GM23338 (cell line): ENCODE measurements around the gene ZSCAN21. TPM values are rescaled to one million over a fixed set of nuclear protein-coding genes. Genes with fewer than 3 reads are reported as not detected.

ENCODE experiments used
- ATAC-seq: fragments of 200-7000 bp; cut with Tn5 transposase; 3 replicates; pipeline ENCODE4 v1.9.1; 2020
- DNase-seq: peaks from one replicate; pipeline ENCODE4 v3.0.0-alpha.2; 2015; ENCODE audit warnings: low spot score
- H2AFZ ChIP-seq: fragments of 200-600 bp; sonication (generic); 2 replicates; pipeline ENCODE4 v1.8.0; 2016; ENCODE audit warnings: antibody characterized with exemption, mild to moderate bottlenecking, moderate library complexity
- H3F3A ChIP-seq: fragments of 200-600 bp; sonication (generic); replicated peaks from 2 replicates; pipeline ENCODE4 v1.8.0; 2017; ENCODE audit warnings: antibody characterized with exemption, mixed run types, low read depth
- H3K27ac ChIP-seq: fragments of 200-600 bp; sonication (generic); 2 replicates; pipeline ENCODE4 v1.6.1; 2016; ENCODE audit warnings: low read depth
- H3K27me3 ChIP-seq: fragments of 200-600 bp; sonication (generic); 2 replicates; pipeline ENCODE4 v1.8.0; 2016; ENCODE audit warnings: mild to moderate bottlenecking, mixed run types, moderate library complexity; ENCODE audit not compliant: insufficient read depth
- H3K36me3 ChIP-seq: fragments of 200-600 bp; sonication (generic); 2 replicates; pipeline ENCODE4 v1.8.0; 2016; ENCODE audit warnings: mild to moderate bottlenecking; ENCODE audit not compliant: insufficient read depth
- H3K4me1 ChIP-seq: fragments of 200-600 bp; sonication (generic); 2 replicates; pipeline ENCODE4 v1.8.0; 2016; ENCODE audit warnings: mild to moderate bottlenecking, moderate library complexity; ENCODE audit not compliant: insufficient read depth
- H3K4me2 ChIP-seq: fragments of 200-600 bp; sonication (generic); 2 replicates; pipeline ENCODE4 v1.7.1; 2017; ENCODE audit warnings: mixed run types
- H3K4me3 ChIP-seq: fragments of 200-600 bp; sonication (generic); 2 replicates; pipeline ENCODE4 v1.6.1; 2016; ENCODE audit warnings: mixed run types
- H3K79me2 ChIP-seq: fragments of 200-600 bp; sonication (generic); replicated peaks from 2 replicates; pipeline ENCODE4 v1.8.0; 2017; ENCODE audit warnings: mild to moderate bottlenecking; ENCODE audit not compliant: insufficient read depth
- H3K9me2 ChIP-seq: fragments of 200-600 bp; sonication (generic); 2 replicates; pipeline ENCODE4 v1.8.0; 2017; ENCODE audit not compliant: insufficient read depth
- H4K20me1 ChIP-seq: fragments of 200-600 bp; sonication (generic); replicated peaks from 2 replicates; pipeline ENCODE4 v1.8.0; 2017; ENCODE audit warnings: mild to moderate bottlenecking; ENCODE audit not compliant: insufficient read depth
- H3K27ac Mint-ChIP-seq: 2 replicates; pipeline ENCODE4 v1.8.0; 2020; ENCODE audit warnings: inconsistent platforms, mild to moderate bottlenecking, moderate library complexity, mixed read lengths
- H3K27me3 Mint-ChIP-seq: 3 replicates; pipeline ENCODE4 v1.8.0; 2022; ENCODE audit warnings: low read depth, mild to moderate bottlenecking, moderate library complexity, mixed read lengths, inconsistent platforms; ENCODE audit not compliant: insufficient read depth, poor library complexity
- H3K36me3 Mint-ChIP-seq: 3 replicates; pipeline ENCODE4 v1.8.0; 2021; ENCODE audit warnings: low read depth, mild to moderate bottlenecking, inconsistent platforms, moderate library complexity, mixed read lengths
- H3K4me1 Mint-ChIP-seq: 3 replicates; pipeline ENCODE4 v1.8.0; 2020; ENCODE audit warnings: mild to moderate bottlenecking, inconsistent platforms, mixed read lengths
- H3K4me3 Mint-ChIP-seq: 3 replicates; pipeline ENCODE4 v1.8.0; 2021; ENCODE audit warnings: moderate library complexity, mild to moderate bottlenecking, inconsistent platforms, mixed read lengths
- H3K9me3 Mint-ChIP-seq: 3 replicates; pipeline ENCODE4 v1.8.0; 2020; ENCODE audit warnings: moderate library complexity, mild to moderate bottlenecking, inconsistent platforms, mixed read lengths
- CREB1 ChIP-seq: fragments of 250-450 bp; sonication (Bioruptor Pico); IDR thresholded peaks from 2 replicates; pipeline ENCODE4 v1.5.0; 2020; ENCODE audit warnings: low read depth, mild to moderate bottlenecking, moderate library complexity
- EZH2phosphoT487 ChIP-seq: fragments of 200-600 bp; sonication (generic); IDR thresholded peaks from one replicate; pipeline ENCODE4 v1.8.1; 2018; ENCODE audit warnings: antibody characterized with exemption; ENCODE audit not compliant: unreplicated experiment
- JUNB ChIP-seq: IDR thresholded peaks from one replicate; pipeline ENCODE4 v1.6.1; 2016; ENCODE audit warnings: antibody characterized with exemption; ENCODE audit not compliant: unreplicated experiment
- NANOG ChIP-seq: IDR thresholded peaks from 2 replicates; pipeline ENCODE4 v1.6.1; 2016; ENCODE audit warnings: antibody characterized with exemption, borderline replicate concordance
- POLR2AphosphoS5 ChIP-seq: IDR thresholded peaks from 2 replicates; pipeline ENCODE4 v1.6.1; 2016; ENCODE audit warnings: antibody characterized with exemption, low read depth
- ZNF114 ChIP-seq: fragments of 250-450 bp; sonication (Bioruptor Pico); IDR thresholded peaks from 2 replicates; pipeline ENCODE4 v1.5.0; 2020; ENCODE audit warnings: mild to moderate bottlenecking, moderate library complexity
- polyA plus RNA-seq: library from polyadenylated mRNA; unstranded; fragments of >200 nt; fragmentation: Nextera tagmentation; extraction: Ambion mirVana; gene quantifications from 2 replicates; pipeline ENCODE4 v1.2.1, GENCODE V29; 2016
- total RNA-seq: library from RNA; depleted of rRNA; stranded (reverse); fragments of >200 nt; shearing (Covaris generic); gene quantifications from 2 replicates; pipeline ENCODE4 v1.2.3, GENCODE V29; 2014
- TF ChIP-seq, protein P1 (sequence below): fragments of 250-450 bp; sonication (Bioruptor Pico); IDR thresholded peaks from 2 replicates; pipeline ENCODE4 v1.5.0; 2020; ENCODE audit warnings: mild to moderate bottlenecking, moderate library complexity
- TF ChIP-seq, protein P2 (sequence below): IDR thresholded peaks from 2 replicates; pipeline ENCODE4 v1.6.1; 2016; ENCODE audit warnings: antibody characterized with exemption
- TF ChIP-seq, protein P3 (sequence below): IDR thresholded peaks from one replicate; pipeline ENCODE4 v1.6.1; 2018; ENCODE audit warnings: antibody characterized with exemption; ENCODE audit not compliant: unreplicated experiment

ZSCAN21 gene
- total and polyA plus RNA-seq, 2 experiments from 2014 or later, result 15.7 to 21.8 TPM

DNA sequence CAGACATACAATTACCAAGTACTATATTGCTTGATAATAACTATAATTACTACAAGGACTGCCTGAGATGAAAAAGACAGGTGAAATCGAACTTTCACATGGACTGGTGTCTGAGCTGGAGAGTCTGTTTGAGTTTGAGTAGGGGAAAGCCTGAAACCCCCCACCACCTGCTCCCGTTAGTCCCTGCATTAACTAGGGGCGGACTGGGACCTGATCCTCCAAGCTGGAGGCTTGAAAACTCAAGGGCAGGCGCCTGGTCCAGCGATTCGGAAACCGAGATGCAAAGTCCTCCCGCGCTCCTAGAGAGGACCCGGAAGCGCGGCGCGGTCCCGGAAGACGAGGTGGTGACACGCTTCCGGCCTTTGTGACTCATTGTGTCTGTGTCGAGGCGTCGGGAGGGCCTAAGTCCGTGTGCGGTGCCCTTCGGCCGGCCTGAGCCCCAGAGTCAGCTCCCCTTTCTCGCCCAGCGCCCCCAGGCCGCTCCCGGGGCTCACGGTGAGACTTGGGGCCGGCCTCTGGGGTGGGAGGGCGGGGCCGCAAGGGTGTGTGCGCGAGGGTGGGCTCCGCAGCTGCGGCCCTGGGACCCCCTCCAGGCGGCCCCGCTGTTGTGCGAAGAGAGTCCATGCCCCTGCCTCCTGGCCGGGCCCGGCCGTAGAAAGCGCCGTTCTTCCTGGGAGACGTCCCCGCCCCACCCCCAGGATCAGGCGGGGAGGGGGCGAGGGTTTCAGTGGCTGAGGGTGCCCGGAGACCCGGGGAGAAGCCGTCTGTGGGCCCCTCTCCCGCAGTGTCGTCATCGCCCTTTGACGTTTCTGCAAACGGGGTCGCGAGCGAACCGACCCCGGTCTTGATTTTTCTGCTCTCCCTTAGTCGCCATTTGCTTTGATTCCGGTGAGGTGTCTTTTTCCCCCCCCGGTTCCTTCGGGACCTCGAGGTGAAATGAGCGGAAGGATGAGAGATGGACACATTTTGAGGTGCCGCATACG, 34.1 kb upstream of the ZSCAN21 start, which contains the start of gene ZKSCAN1:
TSS of gene ZKSCAN1 (plus strand) at position 365 of the 983 bp plus-strand sequence. CDS start 7,911 bp downstream, outside the sequence.
- no peaks in the 10 kb centered on the region for H3K27me3 ChIP-seq
- Mint-ChIP-seq H3K4me1 (peaks cover 8% of the 10 kb centered on the region; the same call in 2 of the 3 replicates), H3K9me3 (no peaks in the 10 kb centered on the region), H3K36me3 (peaks cover 17% of the 10 kb centered on the region), H3K27ac (peak within 1 kb of the TSS; percentile 92), H3K4me3 (peak within 1 kb of the TSS; percentile 95), H3K27me3 (peaks cover 8% of the 10 kb centered on the region)
- DNase-seq, result peak; percentile 97
- H3K4me3 ChIP-seq, result peak within 1 kb of the TSS; percentile 100
- peak; percentile 97 for ATAC-seq
- H3K27ac ChIP-seq, result peak within 1 kb of the TSS; percentile 87
- H3K4me2 ChIP-seq, result peak within 1 kb of the TSS; percentile 100
- H3K79me2 ChIP-seq, result peaks cover 48% of the 10 kb centered on the region
- H3K4me1 ChIP-seq, result peaks cover 7% of the 10 kb centered on the region; the same call in 1 of the 2 replicates
- TF ChIP-seq ZNF114 (no peak), CREB1 (CRISPR knock-in tag) (peak; percentile 94), JUNB (no peak), NANOG (no peak), POLR2AphosphoS5 (peak; percentile 95), EZH2phosphoT487 (no peak)
- TF ChIP-seq, protein P1, sequence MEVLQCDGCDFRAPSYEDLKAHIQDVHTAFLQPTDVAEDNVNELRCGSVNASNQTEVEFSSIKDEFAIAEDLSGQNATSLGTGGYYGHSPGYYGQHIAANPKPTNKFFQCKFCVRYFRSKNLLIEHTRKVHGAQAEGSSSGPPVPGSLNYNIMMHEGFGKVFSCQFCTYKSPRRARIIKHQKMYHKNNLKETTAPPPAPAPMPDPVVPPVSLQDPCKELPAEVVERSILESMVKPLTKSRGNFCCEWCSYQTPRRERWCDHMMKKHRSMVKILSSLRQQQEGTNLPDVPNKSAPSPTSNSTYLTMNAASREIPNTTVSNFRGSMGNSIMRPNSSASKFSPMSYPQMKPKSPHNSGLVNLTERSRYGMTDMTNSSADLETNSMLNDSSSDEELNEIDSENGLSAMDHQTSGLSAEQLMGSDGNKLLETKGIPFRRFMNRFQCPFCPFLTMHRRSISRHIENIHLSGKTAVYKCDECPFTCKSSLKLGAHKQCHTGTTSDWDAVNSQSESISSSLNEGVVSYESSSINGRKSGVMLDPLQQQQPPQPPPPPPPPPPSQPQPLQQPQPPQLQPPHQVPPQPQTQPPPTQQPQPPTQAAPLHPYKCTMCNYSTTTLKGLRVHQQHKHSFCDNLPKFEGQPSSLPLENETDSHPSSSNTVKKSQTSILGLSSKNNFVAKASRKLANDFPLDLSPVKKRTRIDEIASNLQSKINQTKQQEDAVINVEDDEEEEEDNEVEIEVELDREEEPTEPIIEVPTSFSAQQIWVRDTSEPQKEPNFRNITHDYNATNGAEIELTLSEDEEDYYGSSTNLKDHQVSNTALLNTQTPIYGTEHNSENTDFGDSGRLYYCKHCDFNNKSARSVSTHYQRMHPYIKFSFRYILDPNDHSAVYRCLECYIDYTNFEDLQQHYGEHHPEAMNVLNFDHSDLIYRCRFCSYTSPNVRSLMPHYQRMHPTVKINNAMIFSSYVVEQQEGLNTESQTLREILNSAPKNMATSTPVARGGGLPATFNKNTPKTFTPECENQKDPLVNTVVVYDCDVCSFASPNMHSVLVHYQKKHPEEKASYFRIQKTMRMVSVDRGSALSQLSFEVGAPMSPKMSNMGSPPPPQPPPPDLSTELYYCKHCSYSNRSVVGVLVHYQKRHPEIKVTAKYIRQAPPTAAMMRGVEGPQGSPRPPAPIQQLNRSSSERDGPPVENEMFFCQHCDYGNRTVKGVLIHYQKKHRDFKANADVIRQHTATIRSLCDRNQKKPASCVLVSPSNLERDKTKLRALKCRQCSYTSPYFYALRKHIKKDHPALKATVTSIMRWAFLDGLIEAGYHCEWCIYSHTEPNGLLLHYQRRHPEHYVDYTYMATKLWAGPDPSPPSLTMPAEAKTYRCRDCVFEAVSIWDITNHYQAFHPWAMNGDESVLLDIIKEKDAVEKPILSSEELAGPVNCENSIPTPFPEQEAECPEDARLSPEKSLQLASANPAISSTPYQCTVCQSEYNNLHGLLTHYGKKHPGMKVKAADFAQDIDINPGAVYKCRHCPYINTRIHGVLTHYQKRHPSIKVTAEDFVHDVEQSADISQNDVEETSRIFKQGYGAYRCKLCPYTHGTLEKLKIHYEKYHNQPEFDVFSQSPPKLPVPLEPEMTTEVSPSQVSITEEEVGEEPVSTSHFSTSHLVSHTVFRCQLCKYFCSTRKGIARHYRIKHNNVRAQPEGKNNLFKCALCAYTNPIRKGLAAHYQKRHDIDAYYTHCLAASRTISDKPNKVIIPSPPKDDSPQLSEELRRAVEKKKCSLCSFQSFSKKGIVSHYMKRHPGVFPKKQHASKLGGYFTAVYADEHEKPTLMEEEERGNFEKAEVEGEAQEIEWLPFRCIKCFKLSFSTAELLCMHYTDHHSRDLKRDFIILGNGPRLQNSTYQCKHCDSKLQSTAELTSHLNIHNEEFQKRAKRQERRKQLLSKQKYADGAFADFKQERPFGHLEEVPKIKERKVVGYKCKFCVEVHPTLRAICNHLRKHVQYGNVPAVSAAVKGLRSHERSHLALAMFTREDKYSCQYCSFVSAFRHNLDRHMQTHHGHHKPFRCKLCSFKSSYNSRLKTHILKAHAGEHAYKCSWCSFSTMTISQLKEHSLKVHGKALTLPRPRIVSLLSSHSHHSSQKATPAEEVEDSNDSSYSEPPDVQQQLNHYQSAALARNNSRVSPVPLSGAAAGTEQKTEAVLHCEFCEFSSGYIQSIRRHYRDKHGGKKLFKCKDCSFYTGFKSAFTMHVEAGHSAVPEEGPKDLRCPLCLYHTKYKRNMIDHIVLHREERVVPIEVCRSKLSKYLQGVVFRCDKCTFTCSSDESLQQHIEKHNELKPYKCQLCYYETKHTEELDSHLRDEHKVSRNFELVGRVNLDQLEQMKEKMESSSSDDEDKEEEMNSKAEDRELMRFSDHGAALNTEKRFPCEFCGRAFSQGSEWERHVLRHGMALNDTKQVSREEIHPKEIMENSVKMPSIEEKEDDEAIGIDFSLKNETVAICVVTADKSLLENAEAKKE, result no peak
- TF ChIP-seq, protein P2, sequence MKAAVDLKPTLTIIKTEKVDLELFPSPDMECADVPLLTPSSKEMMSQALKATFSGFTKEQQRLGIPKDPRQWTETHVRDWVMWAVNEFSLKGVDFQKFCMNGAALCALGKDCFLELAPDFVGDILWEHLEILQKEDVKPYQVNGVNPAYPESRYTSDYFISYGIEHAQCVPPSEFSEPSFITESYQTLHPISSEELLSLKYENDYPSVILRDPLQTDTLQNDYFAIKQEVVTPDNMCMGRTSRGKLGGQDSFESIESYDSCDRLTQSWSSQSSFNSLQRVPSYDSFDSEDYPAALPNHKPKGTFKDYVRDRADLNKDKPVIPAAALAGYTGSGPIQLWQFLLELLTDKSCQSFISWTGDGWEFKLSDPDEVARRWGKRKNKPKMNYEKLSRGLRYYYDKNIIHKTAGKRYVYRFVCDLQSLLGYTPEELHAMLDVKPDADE, result peak; percentile 89
- TF ChIP-seq, protein P3, sequence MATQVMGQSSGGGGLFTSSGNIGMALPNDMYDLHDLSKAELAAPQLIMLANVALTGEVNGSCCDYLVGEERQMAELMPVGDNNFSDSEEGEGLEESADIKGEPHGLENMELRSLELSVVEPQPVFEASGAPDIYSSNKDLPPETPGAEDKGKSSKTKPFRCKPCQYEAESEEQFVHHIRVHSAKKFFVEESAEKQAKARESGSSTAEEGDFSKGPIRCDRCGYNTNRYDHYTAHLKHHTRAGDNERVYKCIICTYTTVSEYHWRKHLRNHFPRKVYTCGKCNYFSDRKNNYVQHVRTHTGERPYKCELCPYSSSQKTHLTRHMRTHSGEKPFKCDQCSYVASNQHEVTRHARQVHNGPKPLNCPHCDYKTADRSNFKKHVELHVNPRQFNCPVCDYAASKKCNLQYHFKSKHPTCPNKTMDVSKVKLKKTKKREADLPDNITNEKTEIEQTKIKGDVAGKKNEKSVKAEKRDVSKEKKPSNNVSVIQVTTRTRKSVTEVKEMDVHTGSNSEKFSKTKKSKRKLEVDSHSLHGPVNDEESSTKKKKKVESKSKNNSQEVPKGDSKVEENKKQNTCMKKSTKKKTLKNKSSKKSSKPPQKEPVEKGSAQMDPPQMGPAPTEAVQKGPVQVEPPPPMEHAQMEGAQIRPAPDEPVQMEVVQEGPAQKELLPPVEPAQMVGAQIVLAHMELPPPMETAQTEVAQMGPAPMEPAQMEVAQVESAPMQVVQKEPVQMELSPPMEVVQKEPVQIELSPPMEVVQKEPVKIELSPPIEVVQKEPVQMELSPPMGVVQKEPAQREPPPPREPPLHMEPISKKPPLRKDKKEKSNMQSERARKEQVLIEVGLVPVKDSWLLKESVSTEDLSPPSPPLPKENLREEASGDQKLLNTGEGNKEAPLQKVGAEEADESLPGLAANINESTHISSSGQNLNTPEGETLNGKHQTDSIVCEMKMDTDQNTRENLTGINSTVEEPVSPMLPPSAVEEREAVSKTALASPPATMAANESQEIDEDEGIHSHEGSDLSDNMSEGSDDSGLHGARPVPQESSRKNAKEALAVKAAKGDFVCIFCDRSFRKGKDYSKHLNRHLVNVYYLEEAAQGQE, result no peak
- peak within 1 kb of the TSS; percentile 98 for H2AFZ ChIP-seq
- H4K20me1 ChIP-seq, result peaks cover 14% of the 10 kb centered on the region
- H3F3A ChIP-seq, result no peaks in the 10 kb centered on the region; the same call in 1 of the 2 replicates
- H3K9me2 ChIP-seq, result no peaks in the 10 kb centered on the region
- no peaks in the 10 kb centered on the region for H3K36me3 ChIP-seq
